Hepatocyte (in vitro differentiated cells): ENCODE measurements around the gene KCNA5.

Source experiments
- EZH2 ChIP-seq: fragments of 200-600 bp; sonication (generic); IDR thresholded peaks from 2 replicates; pipeline ENCODE4 v1.6.1; 2016; ENCODE audit warnings: antibody characterized with exemption, mild to moderate bottlenecking, borderline replicate concordance
- EZH2phosphoT487 ChIP-seq: fragments of 200-600 bp; sonication (generic); IDR thresholded peaks from one replicate; pipeline ENCODE4 v1.6.1; 2018; ENCODE audit warnings: antibody characterized with exemption, mild to moderate bottlenecking, low read depth, moderate library complexity; ENCODE audit not compliant: unreplicated experiment, severe bottlenecking
- TF ChIP-seq, protein P1 (sequence below): fragments of 200-600 bp; sonication (generic); IDR thresholded peaks from 2 replicates; pipeline ENCODE4 v1.5.1; 2016; ENCODE audit warnings: antibody characterized with exemption, mild to moderate bottlenecking; ENCODE audit not compliant: poor library complexity

GRCh38 chr12:5034603-5035002 is 9.1 kb upstream of the KCNA5 start:
- TF ChIP-seq, protein P1, sequence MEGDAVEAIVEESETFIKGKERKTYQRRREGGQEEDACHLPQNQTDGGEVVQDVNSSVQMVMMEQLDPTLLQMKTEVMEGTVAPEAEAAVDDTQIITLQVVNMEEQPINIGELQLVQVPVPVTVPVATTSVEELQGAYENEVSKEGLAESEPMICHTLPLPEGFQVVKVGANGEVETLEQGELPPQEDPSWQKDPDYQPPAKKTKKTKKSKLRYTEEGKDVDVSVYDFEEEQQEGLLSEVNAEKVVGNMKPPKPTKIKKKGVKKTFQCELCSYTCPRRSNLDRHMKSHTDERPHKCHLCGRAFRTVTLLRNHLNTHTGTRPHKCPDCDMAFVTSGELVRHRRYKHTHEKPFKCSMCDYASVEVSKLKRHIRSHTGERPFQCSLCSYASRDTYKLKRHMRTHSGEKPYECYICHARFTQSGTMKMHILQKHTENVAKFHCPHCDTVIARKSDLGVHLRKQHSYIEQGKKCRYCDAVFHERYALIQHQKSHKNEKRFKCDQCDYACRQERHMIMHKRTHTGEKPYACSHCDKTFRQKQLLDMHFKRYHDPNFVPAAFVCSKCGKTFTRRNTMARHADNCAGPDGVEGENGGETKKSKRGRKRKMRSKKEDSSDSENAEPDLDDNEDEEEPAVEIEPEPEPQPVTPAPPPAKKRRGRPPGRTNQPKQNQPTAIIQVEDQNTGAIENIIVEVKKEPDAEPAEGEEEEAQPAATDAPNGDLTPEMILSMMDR, result no peak
- TF ChIP-seq EZH2 (no peak), EZH2phosphoT487 (no peak)
